ENCODE measurements around the gene CTRL. TPM values are rescaled to one million over a fixed set of nuclear protein-coding genes. Genes with fewer than 3 reads are reported as not detected.
"Not testable (repeated sequence)": the region's sequence is repeated elsewhere in the genome, so short reads cannot be mapped to it uniquely, and the experiment has no call there.

Gene CTRL
- total RNA-seq, 2 donors from 2014 or later, result 0.59 TPM; not detected in 1

- Histone ChIP-seq H3K4me1 (peaks cover 0 to 56% of the 10 kb centered on the region in 2 donors), H3K4me3 (no peak overlapping the region), H3K27me3 (no peaks in the 10 kb centered on the region), H3K27ac (peak overlapping the region in 1 of 2 donors; percentile 16), H3K36me3 (peaks cover 67% of the 10 kb centered on the region), H3K9me3 (no peaks in the 10 kb centered on the region)
- no peak for DNase-seq (ENCODE audit: low spot score)
- no peak for TF ChIP-seq CTCF (IDR thresholded peaks at IDR 0.05)
Observed at GRCh38 chr16:67941469-67942199, 10.0 kb upstream of the CTRL start.

GRCh38 chr16:67940446-67941089 is 8.9 kb upstream of the CTRL start:
- TF ChIP-seq CTCF (IDR thresholded peaks at IDR 0.05), result no peak
- peaks cover 57% of the 10 kb centered on the region for H3K36me3 ChIP-seq
- no peak overlapping the region for H3K27ac ChIP-seq
- no peak overlapping the region for H3K4me3 ChIP-seq
- H3K9me3 ChIP-seq, result no peaks in the 10 kb centered on the region
- no peaks in the 10 kb centered on the region for H3K27me3 ChIP-seq
- H3K4me1 ChIP-seq, result peaks cover 0 to 46% of the 10 kb centered on the region in 2 donors
- DNase-seq (ENCODE audit: low spot score), result no peak

- H3K27ac ChIP-seq, result no peak overlapping the region
- peaks cover 49% of the 10 kb centered on the region for H3K36me3 ChIP-seq
- no peaks in the 10 kb centered on the region for H3K9me3 ChIP-seq
- no peak for TF ChIP-seq CTCF (IDR thresholded peaks at IDR 0.05)
- H3K27me3 ChIP-seq, result no peaks in the 10 kb centered on the region
- DNase-seq (ENCODE audit: low spot score), result no peak
- H3K4me1 ChIP-seq, result peaks cover 0 to 46% of the 10 kb centered on the region in 2 donors
- H3K4me3 ChIP-seq, result no peak overlapping the region
Observed at GRCh38 chr16:67939507-67940445, 8.1 kb upstream of the CTRL start.

- DNase-seq (ENCODE audit: low spot score); H3K9me3 ChIP-seq; H3K27me3 ChIP-seq; H3K4me3 ChIP-seq; H3K27ac ChIP-seq: not testable (repeated sequence)
- H3K4me1 ChIP-seq, result peaks cover 0 to 37% of the 10 kb centered on the region in 2 donors
- peaks cover 30% of the 10 kb centered on the region for H3K36me3 ChIP-seq
Observed at GRCh38 chr16:67937713-67938112, 6.1 kb upstream of the CTRL start.

GRCh38 chr16:67936880-67937605 is 5.4 kb upstream of the CTRL start:
- peak; percentile 82 for DNase-seq (ENCODE audit: low spot score)

More at GRCh38 chr16:67936880-67937605, 5.4 kb upstream of the CTRL start:
- H3K9me3 ChIP-seq, result no peaks in the 10 kb centered on the region
- peaks cover 24% of the 10 kb centered on the region for H3K36me3 ChIP-seq
- no peaks in the 10 kb centered on the region for H3K27me3 ChIP-seq
- peaks cover 0 to 31% of the 10 kb centered on the region in 2 donors for H3K4me1 ChIP-seq
- H3K4me3 ChIP-seq, result peak overlapping the region; percentile 66 to 81
- TF ChIP-seq CTCF (IDR thresholded peaks at IDR 0.05), result no peak
- peak overlapping the region; percentile 87 to 88 for H3K27ac ChIP-seq

All from right atrium auricular region (tissue), 2 donors.